Mucosa of descending colon (tissue), 3 donors: ENCODE data around the gene CCDC12. TPM values are rescaled to one million over a fixed set of nuclear protein-coding genes. Genes with fewer than 3 reads are reported as not detected.

Source experiments
- ATAC-seq: fragments of 200-7000 bp; cut with Tn5 transposase; one replicate; pipeline ENCODE4 v1.9.1; 2020; ENCODE audit warnings: mild to moderate bottlenecking, moderate library complexity
- DNase-seq, 3 donors: peaks; one replicate each; pipeline ENCODE4 v3.0.0-alpha.2; 2020
- H3K36me3 ChIP-seq: fragments of 200-600 bp; one replicate; pipeline ENCODE4 v1.8.0; 2021; ENCODE audit warnings: low read depth, mild to moderate bottlenecking
- H3K4me1 ChIP-seq: fragments of 200-600 bp; one replicate; pipeline ENCODE4 v1.8.0; 2021; ENCODE audit warnings: low read depth, mild to moderate bottlenecking
- H3K4me3 ChIP-seq: fragments of 200-600 bp; one replicate; pipeline ENCODE4 v1.8.0; 2021; ENCODE audit warnings: mild to moderate bottlenecking
- H3K9me3 ChIP-seq: fragments of 200-600 bp; one replicate; pipeline ENCODE4 v1.8.0; 2021; ENCODE audit warnings: mild to moderate bottlenecking
- intact Hi-C, 2 donors: fragments of 100-400 bp; cut with DNase I in 1 of 2; cut with micrococcal nuclease in 1 of 2; formaldehyde crosslinking; loops; one replicate each; pipeline versions ENCODE4 v1.11.0 to v1.11.1; 2022; cut with DNase I, micrococcal nuclease
- total RNA-seq, 3 donors: library from RNA; stranded (reverse); fragmentation: NEBNext Ultra II Directional in 2 of 3; extraction: Animal tissue kit (Norgen Biotek cat#: 25700) in 2 of 3; gene quantifications; one replicate each; pipeline versions ENCODE4 v1.2.1 to v1.2.4, GENCODE V29; 2021 to 2023
- TF ChIP-seq, protein P1 (sequence below): fragments of 200-600 bp; IDR thresholded peaks from one replicate; pipeline ENCODE4 v1.8.0; 2022; ENCODE audit warnings: antibody characterized with exemption, mild to moderate bottlenecking
- donor health status: DM: no; HTN: no; CAD: no; lungs with moderate emphysema.
- donor health status: DM: no; HTN: no; CAD: no.
- donor health status: DM: no; HTN: yes; CAD: no.

Gene CCDC12
- total RNA-seq, 3 donors from 2014 or later, result 40.7 to 59.2 (median 45.0) TPM

DNA sequence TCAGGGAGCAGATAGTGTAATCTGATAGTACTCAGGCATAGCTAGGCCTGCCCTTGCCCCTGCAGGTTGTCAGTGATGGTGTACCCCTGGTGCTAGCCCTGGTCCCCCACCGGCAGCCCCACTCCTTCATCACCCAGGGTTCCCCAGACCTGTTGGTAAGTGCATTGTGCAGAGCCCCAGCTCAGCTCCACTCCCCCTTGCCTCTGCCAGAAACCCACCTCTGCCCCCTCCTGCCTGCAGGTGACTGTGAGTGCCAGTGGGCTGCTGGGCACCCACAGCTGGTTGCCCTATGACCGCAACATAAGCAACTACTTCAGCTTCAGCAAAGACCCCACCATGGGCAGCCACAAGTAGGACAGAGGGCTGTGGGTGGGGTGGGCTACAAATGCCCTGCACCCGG, 30.5 kb upstream of the CCDC12 start:
- no peaks in the 10 kb centered on the region for H3K9me3 ChIP-seq
- intact Hi-C loops, result no loop called here
- H3K4me3 ChIP-seq, result no peak overlapping the region
- no peaks in the 10 kb centered on the region for H3K36me3 ChIP-seq
- TF ChIP-seq, protein P1, sequence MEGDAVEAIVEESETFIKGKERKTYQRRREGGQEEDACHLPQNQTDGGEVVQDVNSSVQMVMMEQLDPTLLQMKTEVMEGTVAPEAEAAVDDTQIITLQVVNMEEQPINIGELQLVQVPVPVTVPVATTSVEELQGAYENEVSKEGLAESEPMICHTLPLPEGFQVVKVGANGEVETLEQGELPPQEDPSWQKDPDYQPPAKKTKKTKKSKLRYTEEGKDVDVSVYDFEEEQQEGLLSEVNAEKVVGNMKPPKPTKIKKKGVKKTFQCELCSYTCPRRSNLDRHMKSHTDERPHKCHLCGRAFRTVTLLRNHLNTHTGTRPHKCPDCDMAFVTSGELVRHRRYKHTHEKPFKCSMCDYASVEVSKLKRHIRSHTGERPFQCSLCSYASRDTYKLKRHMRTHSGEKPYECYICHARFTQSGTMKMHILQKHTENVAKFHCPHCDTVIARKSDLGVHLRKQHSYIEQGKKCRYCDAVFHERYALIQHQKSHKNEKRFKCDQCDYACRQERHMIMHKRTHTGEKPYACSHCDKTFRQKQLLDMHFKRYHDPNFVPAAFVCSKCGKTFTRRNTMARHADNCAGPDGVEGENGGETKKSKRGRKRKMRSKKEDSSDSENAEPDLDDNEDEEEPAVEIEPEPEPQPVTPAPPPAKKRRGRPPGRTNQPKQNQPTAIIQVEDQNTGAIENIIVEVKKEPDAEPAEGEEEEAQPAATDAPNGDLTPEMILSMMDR, result no peak
- ATAC-seq, result no peak
- H3K4me1 ChIP-seq, result no peaks in the 10 kb centered on the region
- no peak for DNase-seq

DNA sequence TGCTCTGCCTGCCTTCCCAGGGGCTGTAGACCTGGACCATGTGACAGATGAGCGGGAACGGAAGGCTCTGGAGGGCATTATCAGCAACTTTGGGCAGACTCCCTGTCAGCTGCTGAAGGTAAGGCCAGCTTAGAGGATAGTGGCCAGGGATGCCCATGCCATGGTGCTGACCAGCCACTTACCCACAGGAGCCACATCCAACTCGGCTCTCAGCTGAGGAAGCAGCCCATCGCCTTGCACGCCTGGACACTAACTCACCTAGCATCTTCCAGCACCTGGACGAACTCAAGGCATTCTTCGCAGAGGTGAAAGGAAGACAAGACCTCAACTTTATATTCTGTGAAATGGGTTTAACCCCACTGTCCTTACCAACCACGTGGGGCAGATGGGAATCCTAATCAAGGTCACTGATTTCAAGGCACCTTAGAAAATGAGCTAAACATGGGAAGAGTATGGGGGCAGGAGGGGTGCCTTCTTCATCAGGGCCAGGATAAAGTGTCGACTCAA, 29.7 kb upstream of the CCDC12 start:
- intact Hi-C loops, result no loop called here
- H3K36me3 ChIP-seq, result peaks cover 2% of the 10 kb centered on the region
- DNase-seq, result no peak
- TF ChIP-seq, protein P1, result no peak
- H3K4me1 ChIP-seq, result no peaks in the 10 kb centered on the region
- ATAC-seq, result no peak
- H3K9me3 ChIP-seq, result no peaks in the 10 kb centered on the region
- no peak overlapping the region for H3K4me3 ChIP-seq

DNA sequence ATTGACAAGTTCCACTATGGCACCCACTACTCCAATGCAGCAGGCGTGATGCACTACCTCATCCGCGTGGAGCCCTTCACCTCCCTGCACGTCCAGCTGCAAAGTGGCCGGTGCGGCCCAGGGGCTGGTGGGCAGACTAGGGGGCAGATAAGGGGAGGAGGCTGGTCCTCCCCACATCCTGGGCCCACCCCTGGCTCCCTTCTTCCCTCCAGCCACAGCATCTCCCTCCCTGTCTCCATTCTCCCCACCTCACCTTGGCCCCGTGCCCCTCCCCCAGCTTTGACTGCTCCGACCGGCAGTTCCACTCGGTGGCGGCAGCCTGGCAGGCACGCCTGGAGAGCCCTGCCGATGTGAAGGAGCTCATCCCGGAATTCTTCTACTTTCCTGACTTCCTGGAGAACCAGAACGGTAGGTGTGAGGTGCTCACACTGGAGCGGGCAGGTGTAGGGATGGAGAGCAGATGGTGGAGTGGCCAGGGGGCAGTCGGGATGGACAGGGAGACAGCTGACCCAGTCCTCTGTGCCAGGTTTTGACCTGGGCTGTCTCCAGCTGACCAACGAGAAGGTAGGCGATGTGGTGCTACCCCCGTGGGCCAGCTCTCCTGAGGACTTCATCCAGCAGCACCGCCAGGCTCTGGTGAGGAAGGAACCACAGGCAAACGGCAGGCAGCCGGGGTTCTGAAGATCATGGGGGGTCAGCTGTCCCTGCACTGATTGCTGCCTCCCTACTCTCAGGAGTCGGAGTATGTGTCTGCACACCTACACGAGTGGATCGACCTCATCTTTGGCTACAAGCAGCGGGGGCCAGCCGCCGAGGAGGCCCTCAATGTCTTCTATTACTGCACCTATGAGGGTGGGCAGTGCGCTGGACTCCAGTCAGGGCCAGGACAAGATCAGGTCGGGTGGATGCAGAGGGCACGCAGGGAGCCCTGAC, 28.9 kb upstream of the CCDC12 start:
- peaks cover 6% of the 10 kb centered on the region for H3K36me3 ChIP-seq

DNA sequence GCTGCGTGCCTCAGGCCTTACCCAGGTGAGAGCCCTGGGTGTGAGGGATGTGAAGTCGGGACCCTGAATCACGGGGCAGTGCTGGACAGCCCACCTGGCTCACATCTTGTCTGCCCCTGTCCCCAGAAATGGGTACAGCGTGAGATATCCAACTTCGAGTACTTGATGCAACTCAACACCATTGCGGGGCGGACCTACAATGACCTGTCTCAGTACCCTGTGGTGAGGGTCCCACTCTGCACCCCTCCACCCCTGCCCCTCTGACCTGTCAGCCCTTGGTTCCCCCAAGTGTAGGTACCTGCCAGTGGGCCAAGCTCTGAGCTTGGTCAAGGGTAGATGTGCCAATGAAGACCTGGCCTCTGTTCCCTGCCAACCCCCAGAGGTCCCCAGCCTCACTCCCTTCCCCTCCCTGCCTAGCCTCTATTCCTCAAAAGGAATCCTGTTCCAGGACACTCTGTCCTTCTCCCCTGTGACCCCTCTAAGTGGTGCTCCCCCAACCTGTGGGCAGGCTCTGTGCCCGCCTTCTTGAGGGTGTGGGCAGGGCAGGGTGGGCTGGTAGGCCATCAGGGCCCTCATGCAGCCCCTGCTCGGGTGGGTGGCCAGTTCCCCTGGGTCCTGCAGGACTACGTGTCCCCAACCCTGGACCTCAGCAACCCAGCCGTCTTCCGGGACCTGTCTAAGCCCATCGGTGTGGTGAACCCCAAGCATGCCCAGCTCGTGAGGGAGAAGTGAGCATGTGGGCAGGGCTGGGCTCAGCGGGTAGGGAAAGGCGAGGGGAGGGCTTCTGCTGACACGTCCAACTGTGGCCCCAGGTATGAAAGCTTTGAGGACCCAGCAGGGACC, 28.0 kb upstream of the CCDC12 start:
- H3K9me3 ChIP-seq, result no peaks in the 10 kb centered on the region
- no peak for ATAC-seq
- no peaks in the 10 kb centered on the region for H3K4me1 ChIP-seq
- no peak overlapping the region for H3K4me3 ChIP-seq
- intact Hi-C loops, result no loop called here
- DNase-seq, result peak in 1 of 3 donors; percentile 47
- H3K36me3 ChIP-seq, result peaks cover 6% of the 10 kb centered on the region
- TF ChIP-seq, protein P1, result no peak

More for the DNA sequence above, 28.9 kb upstream of the CCDC12 start:
- intact Hi-C loops, result no loop called here
- DNase-seq (peak in 1 of 3 donors; percentile 19), ATAC-seq (no peak)
- Histone ChIP-seq H3K4me3 (no peak overlapping the region), H3K9me3 (no peaks in the 10 kb centered on the region), H3K4me1 (no peaks in the 10 kb centered on the region)
- TF ChIP-seq, protein P1, result no peak

DNA sequence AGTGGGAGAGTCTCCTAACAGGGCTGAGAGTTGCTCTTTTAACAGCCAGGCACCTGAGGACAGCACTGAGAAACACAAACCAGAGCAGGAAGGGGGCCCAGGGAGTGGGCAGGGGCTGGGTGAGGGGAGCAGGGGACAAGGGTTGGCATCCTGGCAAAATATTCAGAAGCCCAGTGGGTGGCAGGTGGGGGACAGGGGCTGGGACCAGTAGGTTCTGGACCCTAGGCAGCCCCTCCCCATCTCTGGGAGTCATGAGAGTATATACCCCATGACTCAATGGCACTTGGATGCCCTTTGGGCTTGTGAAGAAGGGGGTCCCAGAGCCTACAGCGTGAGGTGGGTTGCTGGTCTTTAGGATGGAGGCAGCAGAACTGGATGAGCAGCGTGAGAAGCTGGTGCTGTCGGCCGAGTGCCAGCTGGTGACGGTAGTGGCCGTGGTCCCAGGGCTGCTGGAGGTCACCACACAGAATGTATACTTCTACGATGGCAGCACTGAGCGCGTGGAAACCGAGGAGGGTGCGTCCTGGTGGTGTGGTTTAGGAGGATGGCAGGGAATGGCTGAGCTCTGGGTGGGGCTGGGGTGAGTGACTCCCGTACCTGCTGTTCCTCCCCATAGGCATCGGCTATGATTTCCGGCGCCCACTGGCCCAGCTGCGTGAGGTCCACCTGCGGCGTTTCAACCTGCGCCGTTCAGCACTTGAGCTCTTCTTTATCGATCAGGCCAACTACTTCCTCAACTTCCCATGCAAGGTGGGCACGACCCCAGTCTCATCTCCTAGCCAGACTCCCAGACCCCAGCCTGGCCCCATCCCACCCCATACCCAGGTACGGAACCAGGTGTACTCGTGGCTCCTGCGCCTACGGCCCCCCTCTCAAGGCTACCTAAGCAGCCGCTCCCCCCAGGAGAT, 27.2 kb upstream of the CCDC12 start:
- TF ChIP-seq, protein P1, result no peak
- intact Hi-C loops, result no loop called here
- ATAC-seq (no peak), DNase-seq (no peak)
- no peak overlapping the region for H3K4me3 ChIP-seq
- H3K4me1 ChIP-seq, result no peaks in the 10 kb centered on the region
- peaks cover 6% of the 10 kb centered on the region for H3K36me3 ChIP-seq
- no peaks in the 10 kb centered on the region for H3K9me3 ChIP-seq
